ENCODE measurements around the gene PACRG.

DNA sequence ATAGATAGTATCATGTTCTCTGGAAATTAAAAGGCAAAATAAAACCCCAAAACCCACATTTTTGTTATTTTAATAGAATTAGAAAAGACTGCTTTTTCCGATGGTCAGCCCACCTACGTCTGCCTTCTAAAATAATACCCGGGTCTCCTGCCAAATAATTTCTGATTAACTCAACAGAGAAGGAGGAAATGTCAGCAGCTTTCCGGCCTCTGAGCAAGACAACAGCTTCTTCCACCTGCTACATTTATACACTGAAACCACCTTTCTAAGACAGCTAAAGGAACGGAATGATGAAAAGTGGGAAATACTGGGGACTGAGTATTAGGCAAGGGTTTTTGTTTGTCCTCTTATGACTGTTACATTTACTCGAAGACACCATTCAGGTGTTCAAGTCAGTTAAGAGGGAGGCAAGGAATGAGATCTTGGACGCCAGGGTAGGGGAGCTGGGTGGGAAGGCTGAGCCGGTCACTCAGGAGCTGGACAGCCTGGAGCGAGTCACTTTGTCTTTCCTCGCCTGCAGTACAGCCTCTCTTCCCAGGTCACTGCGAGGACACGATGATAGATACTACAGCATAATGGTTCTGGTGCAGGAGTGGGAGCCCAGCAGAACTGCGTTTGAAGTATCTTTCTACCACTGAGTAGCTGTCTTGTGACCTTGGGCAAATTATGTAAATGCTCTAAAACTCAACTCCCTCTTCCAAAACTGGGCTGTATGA is 590.5 kb downstream of the PACRG start:
- TF ChIP-seq, protein P1, sequence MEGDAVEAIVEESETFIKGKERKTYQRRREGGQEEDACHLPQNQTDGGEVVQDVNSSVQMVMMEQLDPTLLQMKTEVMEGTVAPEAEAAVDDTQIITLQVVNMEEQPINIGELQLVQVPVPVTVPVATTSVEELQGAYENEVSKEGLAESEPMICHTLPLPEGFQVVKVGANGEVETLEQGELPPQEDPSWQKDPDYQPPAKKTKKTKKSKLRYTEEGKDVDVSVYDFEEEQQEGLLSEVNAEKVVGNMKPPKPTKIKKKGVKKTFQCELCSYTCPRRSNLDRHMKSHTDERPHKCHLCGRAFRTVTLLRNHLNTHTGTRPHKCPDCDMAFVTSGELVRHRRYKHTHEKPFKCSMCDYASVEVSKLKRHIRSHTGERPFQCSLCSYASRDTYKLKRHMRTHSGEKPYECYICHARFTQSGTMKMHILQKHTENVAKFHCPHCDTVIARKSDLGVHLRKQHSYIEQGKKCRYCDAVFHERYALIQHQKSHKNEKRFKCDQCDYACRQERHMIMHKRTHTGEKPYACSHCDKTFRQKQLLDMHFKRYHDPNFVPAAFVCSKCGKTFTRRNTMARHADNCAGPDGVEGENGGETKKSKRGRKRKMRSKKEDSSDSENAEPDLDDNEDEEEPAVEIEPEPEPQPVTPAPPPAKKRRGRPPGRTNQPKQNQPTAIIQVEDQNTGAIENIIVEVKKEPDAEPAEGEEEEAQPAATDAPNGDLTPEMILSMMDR (IDR thresholded peaks at IDR 0.05) = no peak
- TF ChIP-seq POLR2A (IDR thresholded peaks at IDR 0.05) = no peak
